ENCODE results near the gene MAP3K20.

DNA sequence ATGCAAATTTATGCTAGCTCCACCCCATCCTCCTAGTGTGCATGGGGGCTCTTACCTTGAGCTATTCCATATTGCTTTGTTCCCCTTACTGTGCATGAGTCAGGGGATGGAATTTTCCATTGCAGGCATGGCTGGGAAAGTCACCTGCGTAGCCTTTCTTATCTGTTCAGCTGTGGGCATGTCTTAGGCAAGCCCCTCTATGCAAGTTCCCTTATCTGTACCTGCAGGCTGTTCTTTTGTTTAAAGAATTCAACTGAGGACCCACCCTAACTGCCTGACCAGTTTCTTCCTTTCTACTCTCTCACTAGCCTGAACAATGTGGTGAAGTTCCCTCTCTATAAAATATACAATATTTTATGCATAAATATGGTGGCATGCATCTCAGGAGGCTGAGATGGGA, 224.8 kb downstream of the MAP3K20 start:
- TF ChIP-seq, protein P1, sequence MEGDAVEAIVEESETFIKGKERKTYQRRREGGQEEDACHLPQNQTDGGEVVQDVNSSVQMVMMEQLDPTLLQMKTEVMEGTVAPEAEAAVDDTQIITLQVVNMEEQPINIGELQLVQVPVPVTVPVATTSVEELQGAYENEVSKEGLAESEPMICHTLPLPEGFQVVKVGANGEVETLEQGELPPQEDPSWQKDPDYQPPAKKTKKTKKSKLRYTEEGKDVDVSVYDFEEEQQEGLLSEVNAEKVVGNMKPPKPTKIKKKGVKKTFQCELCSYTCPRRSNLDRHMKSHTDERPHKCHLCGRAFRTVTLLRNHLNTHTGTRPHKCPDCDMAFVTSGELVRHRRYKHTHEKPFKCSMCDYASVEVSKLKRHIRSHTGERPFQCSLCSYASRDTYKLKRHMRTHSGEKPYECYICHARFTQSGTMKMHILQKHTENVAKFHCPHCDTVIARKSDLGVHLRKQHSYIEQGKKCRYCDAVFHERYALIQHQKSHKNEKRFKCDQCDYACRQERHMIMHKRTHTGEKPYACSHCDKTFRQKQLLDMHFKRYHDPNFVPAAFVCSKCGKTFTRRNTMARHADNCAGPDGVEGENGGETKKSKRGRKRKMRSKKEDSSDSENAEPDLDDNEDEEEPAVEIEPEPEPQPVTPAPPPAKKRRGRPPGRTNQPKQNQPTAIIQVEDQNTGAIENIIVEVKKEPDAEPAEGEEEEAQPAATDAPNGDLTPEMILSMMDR (IDR thresholded peaks at IDR 0.05), result no peak
- TF ChIP-seq EP300 (IDR thresholded peaks at IDR 0.05), result no peak
